ENCODE data around the gene CPE. TPM values are rescaled to one million over a fixed set of nuclear protein-coding genes. Genes with fewer than 3 reads are reported as not detected.

The CPE gene
- total RNA-seq, 1 experiment from 2014 or later = 29.3 TPM

- ChIA-PET CTCF (no interaction called here), RAD21 (ENCODE audit: low non-redundant PET in 1 of 2, low total read pairs in 2 of 2, uncharacterized antibody in 2 of 2, unreplicated experiment in 2 of 2) (no interaction called here), POLR2A (no interaction called here)
- Histone ChIP-seq H3K4me1 (ENCODE audit: control insufficient read depth in 1 of 2, insufficient read depth in 2 of 2, low read length in 2 of 2) (peaks cover 10 to 29% of the 10 kb centered on the region in 2 experiments), H3K79me2 (ENCODE audit: insufficient read depth, low read length) (no peaks in the 10 kb centered on the region), H3K36me3 (ENCODE audit: control insufficient read depth in 1 of 2, insufficient read depth in 2 of 2, low read length in 2 of 2) (no peaks in the 10 kb centered on the region), H3K9ac (ENCODE audit: low read length) (no peak overlapping the region), H3K27me3 (ENCODE audit: insufficient read depth, low read length) (no peaks in the 10 kb centered on the region), H3K9me3 (ENCODE audit: control insufficient read depth in 1 of 2, insufficient read depth in 1 of 2, low read depth in 1 of 2, low read length in 2 of 2) (no peaks in the 10 kb centered on the region), H3K9me2 (ENCODE audit: insufficient read depth) (no peaks in the 10 kb centered on the region), H3K4me2 (ENCODE audit: low read length) (no peak overlapping the region), H2AFZ (ENCODE audit: low read depth, low read length, poor library complexity, severe bottlenecking) (no peak overlapping the region), H3K27ac (ENCODE audit: low read depth, low read length) (no peak overlapping the region), H4K20me1 (ENCODE audit: insufficient read depth) (no peaks in the 10 kb centered on the region), H3K4me3 (replicated peaks in 1 of 2; ENCODE audit: low read depth in 1 of 2, low read length in 2 of 2) (no peak overlapping the region)
- ATAC-seq (no peak), DNase-seq (ENCODE audit: low read depth, low spot score) (no peak)
- no TSS peak for BruUV-seq (replicated peaks)
- TF ChIP-seq EZH2 (IDR thresholded peaks at IDR 0.05) (no peak), SIN3A (IDR thresholded peaks at IDR 0.05; ENCODE audit: low read depth) (no peak), CEBPB (IDR thresholded peaks at IDR 0.05; ENCODE audit: low read depth) (no peak), JUND (IDR thresholded peaks at IDR 0.05) (no peak), FOSL1 (IDR thresholded peaks at IDR 0.05; ENCODE audit: low read depth) (no peak), EGR1 (IDR thresholded peaks at IDR 0.05; ENCODE audit: low read depth) (no peak)
- TF ChIP-seq, protein P1, sequence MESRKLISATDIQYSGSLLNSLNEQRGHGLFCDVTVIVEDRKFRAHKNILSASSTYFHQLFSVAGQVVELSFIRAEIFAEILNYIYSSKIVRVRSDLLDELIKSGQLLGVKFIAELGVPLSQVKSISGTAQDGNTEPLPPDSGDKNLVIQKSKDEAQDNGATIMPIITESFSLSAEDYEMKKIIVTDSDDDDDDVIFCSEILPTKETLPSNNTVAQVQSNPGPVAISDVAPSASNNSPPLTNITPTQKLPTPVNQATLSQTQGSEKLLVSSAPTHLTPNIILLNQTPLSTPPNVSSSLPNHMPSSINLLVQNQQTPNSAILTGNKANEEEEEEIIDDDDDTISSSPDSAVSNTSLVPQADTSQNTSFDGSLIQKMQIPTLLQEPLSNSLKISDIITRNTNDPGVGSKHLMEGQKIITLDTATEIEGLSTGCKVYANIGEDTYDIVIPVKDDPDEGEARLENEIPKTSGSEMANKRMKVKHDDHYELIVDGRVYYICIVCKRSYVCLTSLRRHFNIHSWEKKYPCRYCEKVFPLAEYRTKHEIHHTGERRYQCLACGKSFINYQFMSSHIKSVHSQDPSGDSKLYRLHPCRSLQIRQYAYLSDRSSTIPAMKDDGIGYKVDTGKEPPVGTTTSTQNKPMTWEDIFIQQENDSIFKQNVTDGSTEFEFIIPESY (IDR thresholded peaks at IDR 0.05; ENCODE audit: extremely low read depth, insufficient replicate concordance, low read length) = no peak
- intact Hi-C loops (cut with micrococcal nuclease) = no loop called here
Measured at GRCh38 chr4:165381821-165382373, 3.1 kb downstream of the CPE start.

DNA sequence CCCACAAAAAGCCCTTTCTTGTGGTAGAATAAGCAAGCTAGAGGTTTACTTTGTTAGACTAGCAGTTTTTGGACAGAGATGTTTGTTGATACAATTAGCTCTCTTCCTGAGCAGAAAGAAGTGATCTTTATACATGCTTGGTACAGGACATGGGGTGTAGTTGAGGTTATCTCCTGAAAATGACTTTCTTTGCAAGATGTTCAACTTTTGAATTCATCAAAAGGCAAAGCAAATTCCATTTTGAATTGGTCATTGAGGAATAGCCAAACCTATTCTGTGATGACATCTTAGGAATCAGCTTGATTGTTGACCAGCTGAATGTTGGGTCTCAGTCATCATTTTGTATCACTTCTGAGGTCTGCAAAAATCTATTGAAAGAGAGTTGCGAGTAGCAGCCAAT, 3.8 kb downstream of the CPE start:
- no TSS peak for BruUV-seq (replicated peaks)

More for the DNA sequence above, 3.8 kb downstream of the CPE start:
- ATAC-seq = no peak
- H4K20me1 ChIP-seq (ENCODE audit: insufficient read depth) = no peaks in the 10 kb centered on the region
- no peaks in the 10 kb centered on the region for H3K9me2 ChIP-seq (ENCODE audit: insufficient read depth)
- H3K79me2 ChIP-seq (ENCODE audit: insufficient read depth, low read length) = no peaks in the 10 kb centered on the region
- DNase-seq (ENCODE audit: low read depth, low spot score) = no peak
- ChIA-PET POLR2A (no interaction called here), CTCF (no interaction called here), RAD21 (ENCODE audit: low non-redundant PET in 1 of 2, low total read pairs in 2 of 2, uncharacterized antibody in 2 of 2, unreplicated experiment in 2 of 2) (no interaction called here)
- H3K9ac ChIP-seq (ENCODE audit: low read length) = no peak overlapping the region
- peaks cover 10 to 29% of the 10 kb centered on the region in 2 experiments for H3K4me1 ChIP-seq (ENCODE audit: control insufficient read depth in 1 of 2, insufficient read depth in 2 of 2, low read length in 2 of 2)
- H3K4me3 ChIP-seq (replicated peaks in 1 of 2; ENCODE audit: low read depth in 1 of 2, low read length in 2 of 2) = no peak overlapping the region
- H3K36me3 ChIP-seq (ENCODE audit: control insufficient read depth in 1 of 2, insufficient read depth in 2 of 2, low read length in 2 of 2) = no peaks in the 10 kb centered on the region
- H3K27me3 ChIP-seq (ENCODE audit: insufficient read depth, low read length) = no peaks in the 10 kb centered on the region
- TF ChIP-seq RAD21 (IDR thresholded peaks at IDR 0.05; ENCODE audit: low read depth) (no peak), MAX (IDR thresholded peaks at IDR 0.05) (no peak), EZH2phosphoT487 (IDR thresholded peaks at IDR 0.05; ENCODE audit: borderline replicate concordance) (no peak), SIN3A (IDR thresholded peaks at IDR 0.05; ENCODE audit: low read depth) (no peak), YY1 (IDR thresholded peaks at IDR 0.05; ENCODE audit: extremely low read depth, insufficient replicate concordance, low read depth, low read length) (no peak), POLR2A (IDR thresholded peaks at IDR 0.05; ENCODE audit: borderline replicate concordance, extremely low read depth, insufficient read depth, insufficient read length) (no peak), ZFX (IDR thresholded peaks at IDR 0.05) (no peak), ZNF274 (IDR thresholded peaks at IDR 0.05; ENCODE audit: low read depth, low read length) (no peak)
- H3K4me2 ChIP-seq (ENCODE audit: low read length) = no peak overlapping the region
- H3K27ac ChIP-seq (ENCODE audit: low read depth, low read length) = no peak overlapping the region
- H3K9me3 ChIP-seq (ENCODE audit: control insufficient read depth in 1 of 2, insufficient read depth in 1 of 2, low read depth in 1 of 2, low read length in 2 of 2) = no peaks in the 10 kb centered on the region
- H2AFZ ChIP-seq (ENCODE audit: low read depth, low read length, poor library complexity, severe bottlenecking) = no peak overlapping the region
- intact Hi-C loops (cut with micrococcal nuclease) = no loop called here

Measured in HCT116 (cell line).